ENCODE data around the gene KCNQ1OT1. TPM values are rescaled to one million over a fixed set of nuclear protein-coding genes. Genes with fewer than 3 reads are reported as not detected.

KCNQ1OT1 gene
- total RNA-seq, 4 donors from 2014 or later = 6.3 to 8.0 (median 7.7) TPM

DNA sequence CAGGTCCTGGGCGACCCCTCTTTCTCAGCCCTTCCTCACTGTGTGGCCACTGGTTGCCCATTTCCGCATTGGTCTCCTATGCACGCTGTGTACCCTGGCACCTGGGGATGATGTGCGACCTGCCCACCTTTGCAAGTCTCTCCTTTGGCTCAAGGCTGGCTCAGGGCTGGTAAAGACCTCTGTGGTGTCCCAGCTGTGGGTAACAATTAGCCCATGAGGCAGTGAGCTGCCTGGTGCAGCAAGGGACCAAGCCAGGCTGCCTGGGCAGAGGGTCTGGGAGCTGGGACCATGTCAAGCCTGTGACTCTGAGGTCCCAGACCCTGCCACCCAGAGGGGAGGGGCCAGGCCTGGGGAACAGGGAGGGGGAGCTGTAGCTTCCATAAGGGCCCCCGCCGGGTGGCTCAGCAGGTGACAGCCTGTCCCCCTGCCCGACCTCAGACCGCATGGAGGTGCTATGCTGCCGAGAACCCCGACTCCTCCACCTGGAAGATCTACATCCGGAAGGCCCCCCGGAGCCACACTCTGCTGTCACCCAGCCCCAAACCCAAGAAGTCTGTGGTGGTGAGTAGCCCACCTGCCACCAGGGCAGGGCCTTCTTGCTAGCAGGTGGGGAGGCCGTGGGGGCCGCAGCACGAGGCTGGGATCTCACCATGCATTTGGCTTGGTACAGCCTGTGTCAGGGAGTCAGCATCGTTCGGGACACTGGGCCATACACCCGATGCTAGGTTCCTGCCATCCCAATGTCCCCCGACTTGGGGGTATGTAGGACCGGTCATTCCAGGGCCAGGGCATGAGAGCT, 112.5 kb downstream of the KCNQ1OT1 start:
- TF ChIP-seq EP300 (IDR thresholded peaks at IDR 0.05) (no peak), POLR2A (IDR thresholded peaks at IDR 0.05) (no peak), CTCF (IDR thresholded peaks at IDR 0.05) (no peak)
- peak in 1 of 2 donors; percentile 2 for DNase-seq (ENCODE audit: low spot score in 2 of 2)
- H3K4me3 ChIP-seq = no peak overlapping the region

DNA sequence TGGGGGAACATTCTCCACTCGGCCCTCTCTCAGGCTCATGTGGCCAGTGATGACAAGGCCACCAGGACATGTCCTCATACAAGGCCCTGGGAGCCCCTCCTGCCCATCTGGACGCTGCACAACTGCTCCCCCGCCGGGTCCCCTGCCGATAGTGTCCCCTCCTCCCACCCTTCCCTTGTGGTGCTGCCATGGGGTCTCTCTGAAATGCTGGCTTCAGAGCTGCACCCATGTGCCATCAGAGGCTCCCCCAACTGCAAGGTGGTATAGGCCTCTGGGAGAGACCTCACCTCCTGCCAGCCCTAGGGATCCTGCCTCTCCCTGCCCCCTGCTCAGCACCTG, 113.0 kb downstream of the KCNQ1OT1 start:
- Histone ChIP-seq H3K9me3 (no peaks in the 10 kb centered on the region), H3K4me1 (peaks cover 0 to 7% (median 0%) of the 10 kb centered on the region in 4 donors), H3K27ac (no peak overlapping the region), H3K27me3 (no peaks in the 10 kb centered on the region), H3K4me3 (no peak overlapping the region), H3K36me3 (peaks cover 0 to 7% (median 0%) of the 10 kb centered on the region in 3 donors)
- WGBS, 2 donors = 86 to 90% methylated on average over 5 of the region's 5 CpGs
- TF ChIP-seq CTCF (IDR thresholded peaks at IDR 0.05) (no peak), EP300 (IDR thresholded peaks at IDR 0.05) (no peak), POLR2A (IDR thresholded peaks at IDR 0.05) (no peak)
- no peak for DNase-seq (ENCODE audit: low spot score in 2 of 2)

More for the DNA sequence above, 112.5 kb downstream of the KCNQ1OT1 start:
- Histone ChIP-seq H3K27ac (no peak overlapping the region), H3K9me3 (no peaks in the 10 kb centered on the region), H3K27me3 (no peaks in the 10 kb centered on the region), H3K4me1 (peaks cover 0 to 7% (median 0%) of the 10 kb centered on the region in 4 donors), H3K36me3 (peaks cover 0 to 10% (median 0%) of the 10 kb centered on the region in 3 donors)
- WGBS, 2 donors = 89 to 90% methylated on average over 14 of the region's 20 CpGs

- H3K27ac ChIP-seq = no peak overlapping the region
- TF ChIP-seq EP300 (IDR thresholded peaks at IDR 0.05) (no peak), POLR2A (IDR thresholded peaks at IDR 0.05) (no peak), CTCF (IDR thresholded peaks at IDR 0.05) (no peak)
- H3K36me3 ChIP-seq = peaks cover 0 to 7% (median 0%) of the 10 kb centered on the region in 3 donors
- no peak overlapping the region for H3K4me3 ChIP-seq
- 70 to 80% methylated on average over 7 to 17 of the region's 18 CpGs for WGBS, 2 donors
- H3K9me3 ChIP-seq = no peaks in the 10 kb centered on the region
- no peaks in the 10 kb centered on the region for H3K27me3 ChIP-seq
- peaks cover 0 to 7% (median 0%) of the 10 kb centered on the region in 4 donors for H3K4me1 ChIP-seq
- no peak for DNase-seq (ENCODE audit: low spot score in 2 of 2)
Measured at GRCh38 chr11:2586087-2586792, 113.6 kb downstream of the KCNQ1OT1 start.

DNA sequence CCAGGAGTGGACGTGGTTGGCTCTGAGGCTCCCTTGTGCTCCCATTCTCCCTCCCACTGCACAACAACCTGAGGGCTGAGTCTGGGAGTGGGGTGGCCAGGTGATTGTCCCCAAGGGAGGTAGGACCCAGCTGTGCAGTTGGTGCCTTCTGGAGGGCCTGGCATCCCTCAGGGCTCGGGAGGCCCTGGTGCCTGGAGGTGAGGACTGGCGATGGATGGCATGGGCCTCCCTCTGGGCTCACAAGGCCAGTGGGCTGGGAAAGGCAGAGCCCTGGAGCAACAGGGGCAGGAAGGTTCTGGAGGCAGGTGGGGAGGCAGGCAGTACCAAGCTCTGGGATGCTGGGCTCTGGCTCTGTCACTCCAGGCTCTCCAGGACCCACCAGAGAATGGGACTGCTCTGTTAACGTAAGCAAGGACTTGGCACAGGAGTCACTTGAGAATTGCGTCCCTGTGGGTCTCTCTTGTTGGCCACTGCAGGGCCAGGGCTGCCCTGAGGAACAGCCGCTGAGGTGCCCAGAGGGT, 114.2 kb downstream of the KCNQ1OT1 start:
- 92% methylated on average over 6 of the region's 6 CpGs for WGBS, 2 donors
- Histone ChIP-seq H3K4me1 (peaks cover 0 to 7% (median 0%) of the 10 kb centered on the region in 4 donors), H3K27me3 (no peaks in the 10 kb centered on the region), H3K36me3 (peaks cover 0 to 7% (median 0%) of the 10 kb centered on the region in 3 donors), H3K27ac (no peak overlapping the region), H3K9me3 (no peaks in the 10 kb centered on the region), H3K4me3 (no peak overlapping the region)
- DNase-seq (ENCODE audit: low spot score in 2 of 2) = no peak
- TF ChIP-seq POLR2A (IDR thresholded peaks at IDR 0.05) = no peak
- TF ChIP-seq EP300 (IDR thresholded peaks at IDR 0.05) = no peak
- no peak for TF ChIP-seq CTCF (IDR thresholded peaks at IDR 0.05)
